ENCODE measurements around the gene SIK3. TPM values are rescaled to one million over a fixed set of nuclear protein-coding genes. Genes with fewer than 3 reads are reported as not detected.

Gene SIK3
- total RNA-seq, 1 donor from 2014 or later = 40.0 TPM

- intact Hi-C loops (cut with micrococcal nuclease) = no loop called here
These were observed 223.0 kb downstream of the SIK3 start for GRCh38 chr11:116875194-116875593.

- intact Hi-C loops (cut with micrococcal nuclease) = no loop called here
These were observed 224.0 kb downstream of the SIK3 start for GRCh38 chr11:116874251-116874650.

GRCh38 chr11:116873381-116873780 lies 224.8 kb downstream of the SIK3 start:
- intact Hi-C loops (cut with micrococcal nuclease) = no loop called here

- intact Hi-C loops (cut with micrococcal nuclease) = no loop called here
These were observed 227.0 kb downstream of the SIK3 start for GRCh38 chr11:116871248-116871647.

GRCh38 chr11:116870054-116870453 lies 228.2 kb downstream of the SIK3 start:
- intact Hi-C loops (cut with micrococcal nuclease) = loop anchor here (1.0 kb wide), 1 partner anchor 17 kb away; no protein-coding TSS in a partner anchor

- intact Hi-C loops (cut with micrococcal nuclease) = loop anchor here (1.0 kb wide), 1 partner anchor 16 kb away; no protein-coding TSS in a partner anchor
These were observed 228.6 kb downstream of the SIK3 start for GRCh38 chr11:116869610-116870009.

GRCh38 chr11:116868066-116868465 lies 230.2 kb downstream of the SIK3 start:
- intact Hi-C loops (cut with micrococcal nuclease) = no loop called here

GRCh38 chr11:116867619-116868018 lies 230.6 kb downstream of the SIK3 start:
- intact Hi-C loops (cut with micrococcal nuclease) = no loop called here

- intact Hi-C loops (cut with micrococcal nuclease) = no loop called here
These were observed 231.3 kb downstream of the SIK3 start for GRCh38 chr11:116866804-116867455.

GRCh38 chr11:116865696-116866095 lies 232.5 kb downstream of the SIK3 start:
- intact Hi-C loops (cut with micrococcal nuclease) = no loop called here

- intact Hi-C loops (cut with micrococcal nuclease) = no loop called here
These were observed 233.7 kb downstream of the SIK3 start for GRCh38 chr11:116864531-116864930.

- intact Hi-C loops (cut with micrococcal nuclease) = no loop called here
These were observed 235.3 kb downstream of the SIK3 start for GRCh38 chr11:116862951-116863350.

GRCh38 chr11:116862185-116862584 lies 236.0 kb downstream of the SIK3 start:
- intact Hi-C loops (cut with micrococcal nuclease) = no loop called here

GRCh38 chr11:116861539-116861938 lies 236.7 kb downstream of the SIK3 start:
- intact Hi-C loops (cut with micrococcal nuclease) = no loop called here

- intact Hi-C loops (cut with micrococcal nuclease) = no loop called here
These were observed 237.9 kb downstream of the SIK3 start for GRCh38 chr11:116860303-116860702.

GRCh38 chr11:116859175-116859574 lies 239.1 kb downstream of the SIK3 start:
- intact Hi-C loops (cut with micrococcal nuclease) = no loop called here

GRCh38 chr11:116857936-116858335 lies 240.3 kb downstream of the SIK3 start:
- intact Hi-C loops (cut with micrococcal nuclease) = no loop called here

GRCh38 chr11:116857316-116857715 lies 240.9 kb downstream of the SIK3 start:
- intact Hi-C loops (cut with micrococcal nuclease) = no loop called here

- intact Hi-C loops (cut with micrococcal nuclease) = no loop called here
These were observed 241.8 kb downstream of the SIK3 start for GRCh38 chr11:116856423-116856822.

GRCh38 chr11:116855413-116855812 lies 242.8 kb downstream of the SIK3 start:
- intact Hi-C loops (cut with micrococcal nuclease) = no loop called here

GRCh38 chr11:116853461-116854073 lies 244.7 kb downstream of the SIK3 start:
- intact Hi-C loops (cut with micrococcal nuclease) = loop anchor here (1.0 kb wide), 12 partner anchors 17 to 474 kb away; partner anchors contain the start of genes CEP164, PAFAH1B2, SIDT2 and SIK3

GRCh38 chr11:116852261-116853031 lies 245.8 kb downstream of the SIK3 start:
- intact Hi-C loops (cut with micrococcal nuclease) = loop anchor here (1.0 kb wide), 12 partner anchors 16 to 475 kb away; partner anchors contain the start of genes CEP164, PAFAH1B2, SIDT2 and SIK3

All from T-helper 1 cell treated with Interleukin-12 subunit alpha and Interleukin-12 subunit beta and Interleukin-4 antibody, amounts not matched to agents 30 ng/mL and 1 ng/mL, for 36 hours (primary cell).